Osteoblast (primary cell): Measurements from ENCODE around the gene GTF3C2. TPM values are rescaled to one million over a fixed set of nuclear protein-coding genes. Genes with fewer than 3 reads are reported as not detected.
A peak's percentile ranks its signal among the peaks of the same experiment; 100 is the strongest.

Experiments used
- DNase-seq: peaks from one replicate; pipeline ENCODE4 v3.0.0; 2011; ENCODE audit warnings: low spot score, mixed read lengths; ENCODE audit not compliant: insufficient read length; ENCODE audit errors: missing footprints
- H2AFZ ChIP-seq: 2 replicates; pipeline ENCODE4 v1.6.0; 2011; ENCODE audit warnings: mild to moderate bottlenecking, low read length
- H3K27ac ChIP-seq: 2 replicates; pipeline ENCODE4 v1.5.1; 2011; ENCODE audit warnings: mild to moderate bottlenecking, low read depth, low read length, moderate library complexity
- H3K27me3 ChIP-seq: 2 replicates; pipeline ENCODE4 v1.6.0; 2012; ENCODE audit warnings: mild to moderate bottlenecking, control low read depth, inconsistent platforms, low read length, moderate library complexity; ENCODE audit not compliant: insufficient read depth
- H3K36me3 ChIP-seq: 2 replicates; pipeline ENCODE4 v1.5.1; 2011; ENCODE audit warnings: mild to moderate bottlenecking, low read length, control low read depth, moderate library complexity; ENCODE audit not compliant: insufficient read depth
- H3K4me1 ChIP-seq: 2 replicates; pipeline ENCODE4 v1.5.1; 2011; ENCODE audit warnings: mild to moderate bottlenecking, low read length, control low read depth, moderate library complexity; ENCODE audit not compliant: insufficient read depth
- H3K4me2 ChIP-seq: 2 replicates; pipeline ENCODE4 v1.6.0; 2011; ENCODE audit warnings: mild to moderate bottlenecking, low read length; ENCODE audit not compliant: insufficient read depth
- H3K4me3 ChIP-seq: fragments of 200-600 bp; sonication (generic); 3 replicates; pipeline ENCODE4 v1.5.1; 2012; ENCODE audit warnings: mild to moderate bottlenecking, low read length, inconsistent platforms; ENCODE audit not compliant: insufficient read depth
- H3K79me2 ChIP-seq: 2 replicates; pipeline ENCODE4 v1.6.0; 2012; ENCODE audit warnings: mild to moderate bottlenecking, low read length, control low read depth, inconsistent platforms; ENCODE audit not compliant: insufficient read depth
- H3K9me3 ChIP-seq: 2 replicates; pipeline ENCODE4 v1.5.1; 2011; ENCODE audit warnings: low read depth, low read length, control low read depth
- H4K20me1 ChIP-seq: 2 replicates; pipeline ENCODE4 v1.6.0; 2012; ENCODE audit warnings: mild to moderate bottlenecking, low read length, control low read depth; ENCODE audit not compliant: insufficient read depth
- total RNA-seq: library from RNA; depleted of rRNA; stranded (reverse); fragments of >200 nt; gene quantifications from 2 replicates; pipeline ENCODE4 v1.2.3, GENCODE V29; 2012
- TF ChIP-seq, protein P1 (sequence below): IDR thresholded peaks from 2 replicates; pipeline ENCODE4 v1.5.1; 2011; ENCODE audit warnings: mild to moderate bottlenecking, low read depth, low read length, moderate library complexity; ENCODE audit errors: extremely low read depth

GTF3C2 gene
- total RNA-seq, 1 donor, result 34.4 TPM

GRCh38 chr2:27390822-27391679 is 34.5 kb upstream of the GTF3C2 start:
- Histone ChIP-seq H4K20me1 (peaks cover 13% of the 10 kb centered on the region), H3K27me3 (no peaks in the 10 kb centered on the region), H2AFZ (no peak overlapping the region), H3K27ac (no peak overlapping the region), H3K36me3 (peaks cover 8% of the 10 kb centered on the region), H3K4me3 (no peak overlapping the region), H3K9me3 (no peaks in the 10 kb centered on the region), H3K4me1 (no peaks in the 10 kb centered on the region), H3K79me2 (peaks cover 81% of the 10 kb centered on the region), H3K4me2 (no peak overlapping the region)
- TF ChIP-seq, protein P1, sequence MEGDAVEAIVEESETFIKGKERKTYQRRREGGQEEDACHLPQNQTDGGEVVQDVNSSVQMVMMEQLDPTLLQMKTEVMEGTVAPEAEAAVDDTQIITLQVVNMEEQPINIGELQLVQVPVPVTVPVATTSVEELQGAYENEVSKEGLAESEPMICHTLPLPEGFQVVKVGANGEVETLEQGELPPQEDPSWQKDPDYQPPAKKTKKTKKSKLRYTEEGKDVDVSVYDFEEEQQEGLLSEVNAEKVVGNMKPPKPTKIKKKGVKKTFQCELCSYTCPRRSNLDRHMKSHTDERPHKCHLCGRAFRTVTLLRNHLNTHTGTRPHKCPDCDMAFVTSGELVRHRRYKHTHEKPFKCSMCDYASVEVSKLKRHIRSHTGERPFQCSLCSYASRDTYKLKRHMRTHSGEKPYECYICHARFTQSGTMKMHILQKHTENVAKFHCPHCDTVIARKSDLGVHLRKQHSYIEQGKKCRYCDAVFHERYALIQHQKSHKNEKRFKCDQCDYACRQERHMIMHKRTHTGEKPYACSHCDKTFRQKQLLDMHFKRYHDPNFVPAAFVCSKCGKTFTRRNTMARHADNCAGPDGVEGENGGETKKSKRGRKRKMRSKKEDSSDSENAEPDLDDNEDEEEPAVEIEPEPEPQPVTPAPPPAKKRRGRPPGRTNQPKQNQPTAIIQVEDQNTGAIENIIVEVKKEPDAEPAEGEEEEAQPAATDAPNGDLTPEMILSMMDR, result no peak
- DNase-seq, result no peak

- TF ChIP-seq, protein P1, result no peak
- H2AFZ ChIP-seq, result no peak overlapping the region
- peak overlapping the region; percentile 89 for H3K27ac ChIP-seq
- no peaks in the 10 kb centered on the region for H3K27me3 ChIP-seq
- DNase-seq, result peak; percentile 68
- peaks cover 11% of the 10 kb centered on the region for H4K20me1 ChIP-seq
- peaks cover 14% of the 10 kb centered on the region for H3K4me1 ChIP-seq
- H3K4me2 ChIP-seq, result peak overlapping the region; percentile 99
- no peak overlapping the region for H3K4me3 ChIP-seq
- H3K79me2 ChIP-seq, result peaks cover 34% of the 10 kb centered on the region
- H3K9me3 ChIP-seq, result no peaks in the 10 kb centered on the region
- peaks cover 71% of the 10 kb centered on the region for H3K36me3 ChIP-seq
These were observed 25.1 kb upstream of the GTF3C2 start for GRCh38 chr2:27381577-27382181.

DNA sequence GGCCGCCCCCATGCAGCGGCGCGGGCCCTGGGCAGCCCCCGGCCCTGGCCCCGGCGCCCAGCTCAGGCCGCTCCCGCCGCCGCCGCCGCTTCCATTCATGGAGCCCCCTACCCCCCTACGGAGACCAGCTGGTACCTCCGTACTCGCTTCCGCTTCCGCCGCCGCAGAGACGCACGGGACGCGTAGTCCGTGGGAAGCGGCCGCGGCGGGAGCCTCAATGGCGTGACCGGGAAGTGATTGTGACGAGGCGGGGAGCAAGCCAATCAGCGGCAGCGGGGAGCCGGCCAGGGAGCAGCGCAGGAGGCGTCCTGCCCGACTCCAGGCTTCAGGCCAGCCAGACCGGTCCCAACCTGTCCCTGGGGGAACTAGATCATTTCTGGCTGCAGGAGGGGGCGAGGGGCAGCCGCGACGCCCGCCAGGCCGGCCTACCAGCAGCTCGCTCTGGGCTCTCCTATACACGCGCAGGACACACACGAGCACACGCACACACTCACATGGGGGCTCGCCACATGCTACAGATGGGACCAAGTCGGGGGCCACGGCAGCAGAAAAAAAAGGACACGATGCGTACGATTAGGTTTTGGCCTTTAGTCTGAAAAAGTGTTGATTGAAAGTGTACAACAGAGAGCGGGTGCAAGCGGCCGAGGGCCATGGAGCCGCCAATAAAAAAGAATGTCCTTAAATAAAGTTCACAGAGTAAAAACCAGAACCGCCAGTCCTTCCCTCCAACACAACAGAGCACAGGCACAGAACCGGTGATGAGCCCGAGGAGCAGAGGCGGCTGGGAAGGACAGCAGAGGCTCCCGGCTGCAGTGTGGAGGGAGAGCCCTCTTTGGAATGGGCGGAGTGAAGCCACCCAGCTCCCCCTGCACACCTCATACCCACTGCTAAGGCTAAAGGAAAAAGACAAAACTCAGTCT is 24.3 kb upstream of the GTF3C2 start, which contains the start of gene ZNF513:
Gene ZNF513 (minus strand): TSS at position 109 of the 920 bp plus-strand sequence. CDS start 208 bp downstream, outside the sequence.
- TF ChIP-seq, protein P1, result no peak
- Histone ChIP-seq H3K27me3 (no peaks in the 10 kb centered on the region), H3K9me3 (no peaks in the 10 kb centered on the region), H3K27ac (peak within 1 kb of the TSS; percentile 89), H3K4me3 (peak within 1 kb of the TSS; percentile 90), H3K4me2 (peak within 1 kb of the TSS; percentile 99), H3K36me3 (peaks cover 74% of the 10 kb centered on the region), H2AFZ (peak within 1 kb of the TSS; percentile 49), H3K4me1 (peaks cover 14% of the 10 kb centered on the region), H3K79me2 (peaks cover 38% of the 10 kb centered on the region), H4K20me1 (peaks cover 11% of the 10 kb centered on the region)
- DNase-seq, result peak; percentile 99
